PC-3 (cell line): ENCODE data around the gene FLNA. TPM values are rescaled to one million over a fixed set of nuclear protein-coding genes. Genes with fewer than 3 reads are reported as not detected.

ENCODE experiments used
- ATAC-seq: fragments of 200-7000 bp; cut with Tn5 transposase; 2 replicates; pipeline ENCODE4 v1.9.1; 2020; ENCODE audit warnings: mild to moderate bottlenecking, moderate library complexity
- BruUV-seq: library from RNA; stranded (reverse); fragments of 400-500 nt; replicated peaks from 2 replicates; lab custom pipeline; 2021; lab: Mats Ljungman, UMichigan
- CTCF ChIA-PET: fragments of 300-600 bp; sonication (Branson Sonifier 250); formaldehyde crosslinking; loops from one replicate; lab custom pipeline; 2022; ENCODE audit warnings: antibody characterized with exemption; lab: Charles Lee
- POLR2A ChIA-PET: fragments of 300-600 bp; sonication (Branson Sonifier 250); formaldehyde crosslinking; loops from one replicate; lab custom pipeline; 2022; ENCODE audit warnings: antibody characterized with exemption; ENCODE audit not compliant: unreplicated experiment; lab: Charles Lee
- DNase-seq: peaks from one replicate; pipeline ENCODE4 v3.0.0-alpha.2; 2015
- H2AFZ ChIP-seq: fragments of 300-600 bp; sonication (generic); 2 replicates; pipeline ENCODE4 v1.6.0; 2016; ENCODE audit warnings: antibody characterized with exemption, low read length
- H3F3A ChIP-seq: fragments of 300-600 bp; sonication (generic); one replicate; pipeline ENCODE4 v1.6.0; 2017; ENCODE audit warnings: antibody characterized with exemption, low read length, control low read depth, mild to moderate bottlenecking; ENCODE audit not compliant: unreplicated experiment
- H3K27ac ChIP-seq: fragments of 300-600 bp; sonication (generic); 2 replicates; pipeline ENCODE4 v1.5.1; 2016; ENCODE audit warnings: mild to moderate bottlenecking, low read length
- H3K27me3 ChIP-seq: fragments of 300-600 bp; sonication (generic); 2 replicates; pipeline ENCODE4 v1.6.1; 2016; ENCODE audit warnings: low read length, mixed read lengths
- H3K36me3 ChIP-seq: fragments of 300-600 bp; sonication (generic); 2 replicates; pipeline ENCODE4 v1.6.1; 2016; ENCODE audit warnings: low read depth, mixed run types, low read length, mixed read lengths
- H3K4me1 ChIP-seq: fragments of 300-600 bp; sonication (generic); 2 replicates; pipeline ENCODE4 v1.5.1; 2016; ENCODE audit warnings: low read length; ENCODE audit not compliant: insufficient read depth
- H3K4me2 ChIP-seq: fragments of 300-600 bp; sonication (generic); 2 replicates; pipeline ENCODE4 v1.6.0; 2016; ENCODE audit warnings: low read length
- H3K4me3 ChIP-seq: fragments of 300-600 bp; sonication (generic); 2 replicates; pipeline ENCODE4 v1.5.1; 2016; ENCODE audit warnings: mild to moderate bottlenecking, low read length, mixed read lengths
- H3K79me2 ChIP-seq: fragments of 300-600 bp; sonication (generic); 2 replicates; pipeline ENCODE4 v1.6.1; 2017; ENCODE audit warnings: low read length, mixed read lengths
- H3K9ac ChIP-seq: fragments of 300-600 bp; sonication (generic); 2 replicates; pipeline ENCODE4 v1.6.0; 2016; ENCODE audit warnings: mild to moderate bottlenecking, low read length
- H3K9me2 ChIP-seq: fragments of 300-600 bp; sonication (generic); replicated peaks from 2 replicates; pipeline ENCODE4 v1.6.1; 2016; ENCODE audit warnings: mixed run types, low read length, mixed read lengths
- H3K9me3 ChIP-seq: fragments of 300-600 bp; sonication (generic); 2 replicates; pipeline ENCODE4 v1.6.1; 2016; ENCODE audit warnings: low read length, mixed read lengths
- H4K20me1 ChIP-seq: fragments of 300-600 bp; sonication (generic); 2 replicates; pipeline ENCODE4 v1.6.1; 2016; ENCODE audit warnings: low read length, mixed read lengths
- CTCF ChIP-seq: fragments of 300-600 bp; sonication (generic); conservative IDR thresholded peaks from 2 replicates; pipeline ENCODE4 v1.5.1; 2017; ENCODE audit warnings: antibody characterized with exemption, low read depth, mild to moderate bottlenecking, low read length
- EZH2 ChIP-seq: fragments of 300-600 bp; sonication (generic); IDR thresholded peaks from one replicate; pipeline ENCODE4 v1.6.1; 2017; ENCODE audit warnings: antibody characterized with exemption, mild to moderate bottlenecking, low read length; ENCODE audit not compliant: unreplicated experiment
- EZH2phosphoT487 ChIP-seq: fragments of 300-600 bp; sonication (generic); IDR thresholded peaks from 2 replicates; pipeline ENCODE4 v1.6.1; 2018; ENCODE audit warnings: mild to moderate bottlenecking, antibody characterized with exemption, low read length, borderline replicate concordance
- intact Hi-C: fragments of 100-400 bp; cut with micrococcal nuclease; formaldehyde crosslinking; loops from 2 replicates; pipeline ENCODE4 v1.9.0; 2023
- total RNA-seq: library from RNA; depleted of rRNA; stranded (reverse); fragments of >200 nt; gene quantifications from 2 replicates; pipeline ENCODE4 v1.2.3, GENCODE V29; 2014

Gene FLNA
- total RNA-seq, 1 experiment from 2014 or later, result 2,058 TPM

- no TSS peak for BruUV-seq
- Histone ChIP-seq H3F3A (peaks cover 22% of the 10 kb centered on the region), H2AFZ (no peak overlapping the region), H3K36me3 (peaks cover 25% of the 10 kb centered on the region), H3K79me2 (peaks cover 23% of the 10 kb centered on the region), H3K9me2 (no peaks in the 10 kb centered on the region), H3K27me3 (no peaks in the 10 kb centered on the region), H3K4me2 (no peak overlapping the region), H3K4me1 (peaks cover 9% of the 10 kb centered on the region; the same call in 1 of the 2 replicates), H3K9ac (no peak overlapping the region), H3K27ac (no peak overlapping the region), H4K20me1 (peaks cover 24% of the 10 kb centered on the region), H3K4me3 (no peak overlapping the region), H3K9me3 (no peaks in the 10 kb centered on the region)
- CTCF ChIA-PET, result no interaction called here
- POLR2A ChIA-PET, result no interaction called here
- intact Hi-C loops, result no loop called here
- ATAC-seq (no peak), DNase-seq (no peak)
- TF ChIP-seq EZH2 (no peak), CTCF (no peak), EZH2phosphoT487 (no peak)
Observed at GRCh38 chrX:154402622-154403127, 28.2 kb upstream of the FLNA start.

DNA sequence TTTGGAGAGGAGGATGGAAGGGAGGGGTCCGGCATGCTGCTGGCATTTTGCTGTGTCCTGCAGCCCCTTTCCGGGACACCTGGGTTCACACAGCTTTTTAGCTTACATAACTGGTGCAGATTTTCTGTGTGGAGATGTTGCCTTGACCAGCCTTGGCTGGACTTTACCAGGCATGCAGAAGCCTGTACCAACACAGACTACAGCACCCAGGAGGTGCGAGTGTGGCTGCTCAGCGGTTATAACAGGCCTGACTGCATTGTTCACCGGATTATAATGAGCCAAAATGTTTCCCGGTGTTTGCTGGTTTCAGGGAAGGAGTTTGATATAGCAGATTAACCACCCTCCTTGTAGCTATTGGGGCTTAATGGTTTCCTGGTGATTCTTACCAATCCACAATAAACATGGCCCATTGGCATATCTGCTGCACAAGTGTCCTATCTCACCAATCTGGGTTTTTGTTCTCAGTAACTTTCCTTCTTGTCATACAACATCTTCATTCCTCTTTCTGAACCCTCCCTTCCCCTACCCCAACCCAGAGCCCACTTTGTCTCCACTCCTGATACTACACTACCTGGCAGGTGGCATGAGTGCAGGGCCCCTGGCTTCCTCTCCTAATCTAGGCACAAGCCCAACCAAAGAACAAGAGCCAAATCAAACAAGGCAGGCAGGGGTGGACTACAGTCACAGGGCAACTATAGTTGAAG lies 27.6 kb upstream of the FLNA start:
- Histone ChIP-seq H4K20me1 (peaks cover 24% of the 10 kb centered on the region), H3K4me1 (peaks cover 9% of the 10 kb centered on the region; the same call in 1 of the 2 replicates), H3K79me2 (peaks cover 29% of the 10 kb centered on the region), H3K27ac (no peak overlapping the region), H3K9me3 (no peaks in the 10 kb centered on the region), H3K27me3 (no peaks in the 10 kb centered on the region), H3K4me2 (no peak overlapping the region), H2AFZ (no peak overlapping the region), H3K36me3 (peaks cover 25% of the 10 kb centered on the region), H3K9ac (no peak overlapping the region), H3K4me3 (no peak overlapping the region), H3F3A (peaks cover 22% of the 10 kb centered on the region), H3K9me2 (no peaks in the 10 kb centered on the region)
- intact Hi-C loops, result no loop called here
- TF ChIP-seq EZH2, result no peak
- TF ChIP-seq CTCF, result no peak
- no peak for TF ChIP-seq EZH2phosphoT487
- BruUV-seq, result no TSS peak
- CTCF ChIA-PET, result no interaction called here
- ATAC-seq (peak; percentile 11), DNase-seq (peak; percentile 44)
- POLR2A ChIA-PET, result no interaction called here
